ENCODE data around the gene HDGFL1. TPM values are rescaled to one million over a fixed set of nuclear protein-coding genes. Genes with fewer than 3 reads are reported as not detected.

The HDGFL1 gene
- polyA plus RNA-seq (2012; ENCODE audit: insufficient read depth, insufficient read length, low read depth) = 0.46 TPM

DNA sequence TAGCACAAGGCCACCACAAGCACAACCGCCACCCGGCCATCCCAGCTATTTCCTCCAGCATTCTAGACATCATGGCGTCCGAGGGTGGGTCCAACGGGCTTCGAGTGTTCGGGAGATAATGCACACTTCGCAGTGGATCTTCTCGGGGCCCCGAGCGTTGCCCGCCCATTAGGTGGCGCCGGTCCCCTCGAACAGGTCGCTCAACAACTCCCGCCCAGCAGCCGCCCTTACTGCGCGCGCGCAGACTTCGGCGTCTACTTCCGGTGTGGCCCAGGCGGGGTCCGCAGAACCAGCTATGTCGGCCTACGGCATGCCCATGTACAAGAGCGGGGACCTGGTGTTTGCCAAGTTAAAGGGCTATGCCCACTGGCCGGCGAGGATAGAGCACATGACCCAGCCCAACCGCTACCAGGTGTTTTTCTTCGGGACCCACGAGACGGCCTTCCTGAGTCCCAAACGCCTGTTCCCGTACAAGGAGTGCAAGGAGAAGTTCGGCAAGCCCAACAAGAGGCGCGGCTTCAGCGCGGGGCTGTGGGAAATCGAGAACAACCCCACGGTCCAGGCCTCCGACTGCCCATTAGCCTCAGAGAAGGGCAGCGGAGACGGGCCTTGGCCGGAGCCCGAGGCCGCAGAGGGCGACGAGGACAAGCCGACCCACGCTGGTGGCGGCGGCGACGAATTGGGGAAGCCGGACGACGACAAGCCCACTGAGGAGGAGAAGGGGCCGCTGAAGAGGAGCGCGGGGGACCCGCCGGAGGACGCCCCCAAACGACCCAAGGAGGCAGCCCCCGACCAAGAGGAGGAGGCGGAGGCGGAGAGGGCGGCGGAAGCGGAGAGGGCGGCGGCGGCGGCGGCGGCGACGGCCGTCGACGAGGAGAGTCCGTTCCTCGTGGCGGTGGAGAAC lies at the start of gene HDGFL1:
TSS of gene HDGFL1 (plus strand) at position 286 of the 904 bp plus-strand sequence. CDS start at position 296, 10 bp downstream.
- Histone ChIP-seq H3K4me3 (ENCODE audit: low read depth, low read length) (no peak within 1 kb of the TSS), H3K27me3 (no peaks in the 10 kb centered on the region), H3K9me3 (no peaks in the 10 kb centered on the region; the same call in 1 of the 2 replicates), H3K4me1 (no peaks in the 10 kb centered on the region), H3K36me3 (no peaks in the 10 kb centered on the region)
- TF ChIP-seq, protein P1, sequence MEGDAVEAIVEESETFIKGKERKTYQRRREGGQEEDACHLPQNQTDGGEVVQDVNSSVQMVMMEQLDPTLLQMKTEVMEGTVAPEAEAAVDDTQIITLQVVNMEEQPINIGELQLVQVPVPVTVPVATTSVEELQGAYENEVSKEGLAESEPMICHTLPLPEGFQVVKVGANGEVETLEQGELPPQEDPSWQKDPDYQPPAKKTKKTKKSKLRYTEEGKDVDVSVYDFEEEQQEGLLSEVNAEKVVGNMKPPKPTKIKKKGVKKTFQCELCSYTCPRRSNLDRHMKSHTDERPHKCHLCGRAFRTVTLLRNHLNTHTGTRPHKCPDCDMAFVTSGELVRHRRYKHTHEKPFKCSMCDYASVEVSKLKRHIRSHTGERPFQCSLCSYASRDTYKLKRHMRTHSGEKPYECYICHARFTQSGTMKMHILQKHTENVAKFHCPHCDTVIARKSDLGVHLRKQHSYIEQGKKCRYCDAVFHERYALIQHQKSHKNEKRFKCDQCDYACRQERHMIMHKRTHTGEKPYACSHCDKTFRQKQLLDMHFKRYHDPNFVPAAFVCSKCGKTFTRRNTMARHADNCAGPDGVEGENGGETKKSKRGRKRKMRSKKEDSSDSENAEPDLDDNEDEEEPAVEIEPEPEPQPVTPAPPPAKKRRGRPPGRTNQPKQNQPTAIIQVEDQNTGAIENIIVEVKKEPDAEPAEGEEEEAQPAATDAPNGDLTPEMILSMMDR (IDR thresholded peaks at IDR 0.05; ENCODE audit: low read depth, low read length) = no peak
- DNase-seq = no peak

DNA sequence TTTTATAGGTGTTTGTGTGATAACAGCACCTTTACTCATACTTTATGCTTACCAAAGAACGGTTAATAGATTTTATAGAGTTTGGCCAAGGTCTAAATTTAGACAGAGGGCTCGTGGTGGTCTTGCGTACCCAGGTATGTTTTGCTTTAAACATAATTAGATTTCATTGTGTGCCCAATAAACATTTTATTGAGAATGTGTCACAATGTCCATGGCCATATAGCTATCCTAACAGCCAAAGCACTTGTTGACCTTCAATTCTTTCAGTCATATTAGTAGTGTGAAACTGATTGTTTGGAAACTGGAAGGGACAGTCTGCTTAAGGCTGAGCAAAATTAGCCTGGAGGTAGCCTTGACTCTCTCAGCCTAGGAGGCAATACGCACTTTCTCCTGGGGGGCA lies 48.3 kb upstream of the HDGFL1 start:
- DNase-seq = no peak
- no peaks in the 10 kb centered on the region for H3K9me3 ChIP-seq
- no peaks in the 10 kb centered on the region for H3K27me3 ChIP-seq
- TF ChIP-seq, protein P1 (IDR thresholded peaks at IDR 0.05; ENCODE audit: low read depth, low read length) = no peak
- no peak overlapping the region for H3K4me3 ChIP-seq (ENCODE audit: low read depth, low read length)
- H3K36me3 ChIP-seq = no peaks in the 10 kb centered on the region
- no peaks in the 10 kb centered on the region for H3K4me1 ChIP-seq

DNA sequence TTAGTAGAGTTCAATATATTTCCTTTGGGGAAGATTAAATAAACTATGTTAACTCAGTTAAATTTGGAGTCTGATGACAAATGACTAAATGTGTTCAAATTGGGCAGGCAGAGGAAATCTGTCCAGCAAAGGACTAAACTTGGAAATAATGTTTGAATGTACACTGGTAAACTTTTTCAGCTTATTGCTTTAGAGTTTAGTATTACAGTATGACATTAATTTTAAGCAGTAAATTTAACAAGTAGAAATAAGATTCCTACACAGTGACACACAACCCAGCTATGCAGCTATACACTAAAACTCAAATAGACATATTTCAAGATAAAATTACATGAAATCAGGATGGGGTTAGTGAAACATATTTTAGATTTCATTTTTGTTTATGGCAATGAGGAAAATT lies 42.6 kb upstream of the HDGFL1 start:
- Histone ChIP-seq H3K36me3 (no peaks in the 10 kb centered on the region), H3K27me3 (no peaks in the 10 kb centered on the region)
- TF ChIP-seq, protein P1 (IDR thresholded peaks at IDR 0.05; ENCODE audit: low read depth, low read length) = no peak

DNA sequence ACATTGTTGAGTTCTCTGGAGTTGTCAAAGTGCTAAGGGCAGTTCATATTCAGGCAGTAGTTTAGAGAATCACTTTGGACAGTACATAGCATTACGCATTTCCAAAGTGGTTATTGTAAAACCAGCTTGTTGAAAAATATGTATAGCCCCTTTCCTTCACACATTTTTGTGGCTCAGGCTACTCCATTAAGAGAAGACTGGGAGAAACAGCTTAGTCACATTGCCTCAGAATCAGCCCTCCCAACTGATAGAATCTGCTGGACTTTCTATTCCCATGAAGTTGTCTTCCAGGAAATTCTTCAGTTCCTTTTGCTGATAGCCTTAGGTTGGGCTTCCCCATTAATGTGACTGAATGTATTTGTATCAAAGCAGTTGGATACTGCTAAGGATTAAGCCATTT lies 39.5 kb upstream of the HDGFL1 start:
- no peaks in the 10 kb centered on the region for H3K36me3 ChIP-seq
- H3K4me1 ChIP-seq = peaks cover 5% of the 10 kb centered on the region; the same call in 1 of the 2 replicates
- H3K27me3 ChIP-seq = no peaks in the 10 kb centered on the region
- TF ChIP-seq, protein P1 (IDR thresholded peaks at IDR 0.05; ENCODE audit: low read depth, low read length) = no peak
- H3K4me3 ChIP-seq (ENCODE audit: low read depth, low read length) = no peak overlapping the region
- no peak for DNase-seq
- H3K9me3 ChIP-seq = no peaks in the 10 kb centered on the region

More for the DNA sequence above, 42.6 kb upstream of the HDGFL1 start:
- Histone ChIP-seq H3K4me3 (ENCODE audit: low read depth, low read length) (no peak overlapping the region), H3K4me1 (peaks cover 5% of the 10 kb centered on the region; the same call in 1 of the 2 replicates), H3K9me3 (no peaks in the 10 kb centered on the region)
- no peak for DNase-seq

DNA sequence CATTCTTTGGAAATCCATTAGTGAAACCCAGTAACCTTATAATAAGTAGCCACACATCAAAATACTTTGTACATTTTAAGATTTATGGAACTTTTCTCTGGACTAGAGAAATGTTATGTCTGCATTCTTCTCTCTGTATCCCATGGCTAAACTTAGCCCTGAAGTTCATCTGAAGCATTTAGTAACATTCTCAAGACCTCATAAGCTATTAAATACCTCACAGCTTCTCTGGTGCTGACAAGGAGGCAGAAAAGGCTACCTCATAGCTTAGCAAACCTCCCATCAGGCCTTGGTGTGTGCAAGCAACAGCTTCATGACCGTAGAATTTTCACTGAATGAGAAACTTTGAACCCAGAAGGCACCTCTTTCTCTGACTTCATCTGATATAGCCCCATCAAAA lies 38.9 kb upstream of the HDGFL1 start:
- Histone ChIP-seq H3K27me3 (no peaks in the 10 kb centered on the region), H3K9me3 (no peaks in the 10 kb centered on the region), H3K36me3 (no peaks in the 10 kb centered on the region), H3K4me3 (ENCODE audit: low read depth, low read length) (no peak overlapping the region), H3K4me1 (peaks cover 5% of the 10 kb centered on the region; the same call in 1 of the 2 replicates)
- DNase-seq = no peak
- TF ChIP-seq, protein P1 (IDR thresholded peaks at IDR 0.05; ENCODE audit: low read depth, low read length) = no peak

DNA sequence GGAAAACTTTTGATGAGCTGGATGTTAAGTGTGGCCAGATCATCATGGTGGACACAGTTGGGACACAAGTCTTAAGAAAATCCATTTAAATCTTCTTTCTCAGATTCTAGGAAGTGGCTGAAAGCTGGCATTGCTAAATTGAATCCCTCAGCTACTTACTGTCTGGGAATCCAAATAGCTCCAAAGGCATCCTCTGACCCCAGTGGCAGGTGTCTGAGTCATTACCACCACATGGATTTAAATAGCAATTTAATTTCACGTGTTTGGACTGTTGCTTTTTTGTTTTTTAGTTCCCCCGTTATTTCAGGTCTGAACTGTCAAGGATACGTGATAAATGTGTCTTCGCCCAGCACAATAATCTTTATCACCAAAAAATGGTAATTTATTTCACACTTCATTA lies 33.2 kb upstream of the HDGFL1 start:
- TF ChIP-seq, protein P1 (IDR thresholded peaks at IDR 0.05; ENCODE audit: low read depth, low read length) = no peak
- H3K36me3 ChIP-seq = no peaks in the 10 kb centered on the region
- H3K4me1 ChIP-seq = no peaks in the 10 kb centered on the region
- H3K27me3 ChIP-seq = no peaks in the 10 kb centered on the region
- no peaks in the 10 kb centered on the region for H3K9me3 ChIP-seq
- H3K4me3 ChIP-seq (ENCODE audit: low read depth, low read length) = no peak overlapping the region
- no peak for DNase-seq

Measured in BE2C (cell line).